T-helper 1 cell treated with Interleukin-12 subunit alpha and Interleukin-12 subunit beta and Interleukin-4 antibody, amounts not matched to agents 30 μg/mL and 1 μg/mL, for 36 hours (primary cell): Measurements from ENCODE around the gene KIR2DL3.
"Not testable (repeated sequence)": the region's sequence is repeated elsewhere in the genome, so short reads cannot be mapped to it uniquely, and the experiment has no call there.

Experiments used
- H3K27ac Mint-ChIP-seq: one replicate; pipeline ENCODE4 v1.8.0; 2021; ENCODE audit warnings: mild to moderate bottlenecking, mixed read lengths
- H3K27me3 Mint-ChIP-seq: one replicate; pipeline ENCODE4 v1.8.0; 2021; ENCODE audit warnings: low read depth, mixed read lengths
- H3K36me3 Mint-ChIP-seq: one replicate; pipeline ENCODE4 v1.8.0; 2021; ENCODE audit warnings: low read depth, mixed read lengths
- H3K4me1 Mint-ChIP-seq: one replicate; pipeline ENCODE4 v1.8.0; 2021; ENCODE audit warnings: low read depth, mixed read lengths
- H3K4me3 Mint-ChIP-seq: one replicate; pipeline ENCODE4 v1.8.0; 2021; ENCODE audit warnings: mild to moderate bottlenecking, moderate library complexity, mixed read lengths
- H3K9me3 Mint-ChIP-seq: one replicate; pipeline ENCODE4 v1.8.0; 2021; ENCODE audit warnings: mixed read lengths

The KIR2DL3 gene

GRCh38 chr19:54769646-54770045 is 31.3 kb downstream of the KIR2DL3 start, which contains the start of gene KIR2DL1:
TSS of gene KIR2DL1 (plus strand) at chr19:54769793. CDS start at chr19:54769851, 58 bp downstream.
- H3K9me3 Mint-ChIP-seq, H3K4me1 Mint-ChIP-seq, H3K4me3 Mint-ChIP-seq, H3K27me3 Mint-ChIP-seq, H3K27ac Mint-ChIP-seq, H3K36me3 Mint-ChIP-seq: not testable (repeated sequence)

- not testable (repeated sequence) for H3K4me3 Mint-ChIP-seq, H3K9me3 Mint-ChIP-seq, H3K4me1 Mint-ChIP-seq, H3K36me3 Mint-ChIP-seq, H3K27ac Mint-ChIP-seq, H3K27me3 Mint-ChIP-seq
Observed at GRCh38 chr19:54770511-54770910, 32.2 kb downstream of the KIR2DL3 start.

- not testable (repeated sequence) for H3K27ac Mint-ChIP-seq, H3K4me1 Mint-ChIP-seq, H3K27me3 Mint-ChIP-seq, H3K4me3 Mint-ChIP-seq, H3K36me3 Mint-ChIP-seq, H3K9me3 Mint-ChIP-seq
Observed at GRCh38 chr19:54771018-54771960, 33.0 kb downstream of the KIR2DL3 start.

- not testable (repeated sequence) for H3K4me1 Mint-ChIP-seq, H3K4me3 Mint-ChIP-seq, H3K36me3 Mint-ChIP-seq, H3K27me3 Mint-ChIP-seq, H3K9me3 Mint-ChIP-seq, H3K27ac Mint-ChIP-seq
Observed at GRCh38 chr19:54772666-54773065, 34.4 kb downstream of the KIR2DL3 start.

GRCh38 chr19:54775095-54775815 is 36.9 kb downstream of the KIR2DL3 start:
- H3K9me3 Mint-ChIP-seq, H3K27ac Mint-ChIP-seq, H3K4me3 Mint-ChIP-seq, H3K36me3 Mint-ChIP-seq, H3K27me3 Mint-ChIP-seq, H3K4me1 Mint-ChIP-seq: not testable (repeated sequence)

- H3K9me3 Mint-ChIP-seq, H3K4me3 Mint-ChIP-seq, H3K4me1 Mint-ChIP-seq, H3K36me3 Mint-ChIP-seq, H3K27me3 Mint-ChIP-seq, H3K27ac Mint-ChIP-seq: not testable (repeated sequence)
Observed at GRCh38 chr19:54775830-54776229, 37.5 kb downstream of the KIR2DL3 start.

GRCh38 chr19:54777851-54778250 is 39.5 kb downstream of the KIR2DL3 start:
- not testable (repeated sequence) for H3K4me3 Mint-ChIP-seq, H3K9me3 Mint-ChIP-seq, H3K27me3 Mint-ChIP-seq, H3K27ac Mint-ChIP-seq, H3K36me3 Mint-ChIP-seq, H3K4me1 Mint-ChIP-seq

GRCh38 chr19:54778896-54779295 is 40.6 kb downstream of the KIR2DL3 start:
- H3K36me3 Mint-ChIP-seq, H3K4me3 Mint-ChIP-seq, H3K4me1 Mint-ChIP-seq, H3K27ac Mint-ChIP-seq, H3K9me3 Mint-ChIP-seq, H3K27me3 Mint-ChIP-seq: not testable (repeated sequence)

- H3K27me3 Mint-ChIP-seq, H3K4me1 Mint-ChIP-seq, H3K4me3 Mint-ChIP-seq, H3K36me3 Mint-ChIP-seq, H3K9me3 Mint-ChIP-seq, H3K27ac Mint-ChIP-seq: not testable (repeated sequence)
Observed at GRCh38 chr19:54782916-54783315, 44.6 kb downstream of the KIR2DL3 start.

- not testable (repeated sequence) for H3K9me3 Mint-ChIP-seq, H3K4me3 Mint-ChIP-seq, H3K27me3 Mint-ChIP-seq, H3K27ac Mint-ChIP-seq, H3K4me1 Mint-ChIP-seq, H3K36me3 Mint-ChIP-seq
Observed at GRCh38 chr19:54786091-54786723, 47.9 kb downstream of the KIR2DL3 start.

GRCh38 chr19:54788154-54788553 is 49.8 kb downstream of the KIR2DL3 start:
- not testable (repeated sequence) for H3K4me1 Mint-ChIP-seq, H3K27me3 Mint-ChIP-seq, H3K27ac Mint-ChIP-seq, H3K36me3 Mint-ChIP-seq, H3K4me3 Mint-ChIP-seq, H3K9me3 Mint-ChIP-seq

- Mint-ChIP-seq H3K4me1 (peaks cover 8% of the 10 kb centered on the region), H3K27me3 (peaks cover 4% of the 10 kb centered on the region), H3K4me3 (no peak overlapping the region), H3K9me3 (no peaks in the 10 kb centered on the region), H3K36me3 (no peaks in the 10 kb centered on the region), H3K27ac (no peak overlapping the region)
Observed at GRCh38 chr19:54790711-54791110, 52.4 kb downstream of the KIR2DL3 start.

- no peaks in the 10 kb centered on the region for H3K9me3 Mint-ChIP-seq
- no peak overlapping the region for H3K4me3 Mint-ChIP-seq
- no peaks in the 10 kb centered on the region for H3K36me3 Mint-ChIP-seq
- H3K27ac Mint-ChIP-seq = no peak overlapping the region
- peaks cover 10% of the 10 kb centered on the region for H3K27me3 Mint-ChIP-seq
- peaks cover 8% of the 10 kb centered on the region for H3K4me1 Mint-ChIP-seq
Observed at GRCh38 chr19:54791476-54791875, 53.2 kb downstream of the KIR2DL3 start.

- Mint-ChIP-seq H3K27ac (no peak overlapping the region), H3K4me1 (peaks cover 8% of the 10 kb centered on the region), H3K4me3 (peak overlapping the region; percentile 69), H3K9me3 (no peaks in the 10 kb centered on the region), H3K36me3 (no peaks in the 10 kb centered on the region), H3K27me3 (peaks cover 10% of the 10 kb centered on the region)
Observed at GRCh38 chr19:54792814-54793213, 54.5 kb downstream of the KIR2DL3 start.

- Mint-ChIP-seq H3K9me3 (no peaks in the 10 kb centered on the region), H3K27me3 (peaks cover 14% of the 10 kb centered on the region)
Observed at GRCh38 chr19:54795758-54796157, 57.4 kb downstream of the KIR2DL3 start.

More at GRCh38 chr19:54795758-54796157, 57.4 kb downstream of the KIR2DL3 start:
- Mint-ChIP-seq H3K4me1 (peaks cover 8% of the 10 kb centered on the region), H3K27ac (no peak overlapping the region), H3K4me3 (no peak overlapping the region), H3K36me3 (no peaks in the 10 kb centered on the region)
